ENCODE measurements around the gene DCAF5. TPM values are rescaled to one million over a fixed set of nuclear protein-coding genes. Genes with fewer than 3 reads are reported as not detected.

DCAF5 gene
- total RNA-seq, 4 donors from 2014 or later: 25.1 to 70.3 (median 42.7) TPM

DNA sequence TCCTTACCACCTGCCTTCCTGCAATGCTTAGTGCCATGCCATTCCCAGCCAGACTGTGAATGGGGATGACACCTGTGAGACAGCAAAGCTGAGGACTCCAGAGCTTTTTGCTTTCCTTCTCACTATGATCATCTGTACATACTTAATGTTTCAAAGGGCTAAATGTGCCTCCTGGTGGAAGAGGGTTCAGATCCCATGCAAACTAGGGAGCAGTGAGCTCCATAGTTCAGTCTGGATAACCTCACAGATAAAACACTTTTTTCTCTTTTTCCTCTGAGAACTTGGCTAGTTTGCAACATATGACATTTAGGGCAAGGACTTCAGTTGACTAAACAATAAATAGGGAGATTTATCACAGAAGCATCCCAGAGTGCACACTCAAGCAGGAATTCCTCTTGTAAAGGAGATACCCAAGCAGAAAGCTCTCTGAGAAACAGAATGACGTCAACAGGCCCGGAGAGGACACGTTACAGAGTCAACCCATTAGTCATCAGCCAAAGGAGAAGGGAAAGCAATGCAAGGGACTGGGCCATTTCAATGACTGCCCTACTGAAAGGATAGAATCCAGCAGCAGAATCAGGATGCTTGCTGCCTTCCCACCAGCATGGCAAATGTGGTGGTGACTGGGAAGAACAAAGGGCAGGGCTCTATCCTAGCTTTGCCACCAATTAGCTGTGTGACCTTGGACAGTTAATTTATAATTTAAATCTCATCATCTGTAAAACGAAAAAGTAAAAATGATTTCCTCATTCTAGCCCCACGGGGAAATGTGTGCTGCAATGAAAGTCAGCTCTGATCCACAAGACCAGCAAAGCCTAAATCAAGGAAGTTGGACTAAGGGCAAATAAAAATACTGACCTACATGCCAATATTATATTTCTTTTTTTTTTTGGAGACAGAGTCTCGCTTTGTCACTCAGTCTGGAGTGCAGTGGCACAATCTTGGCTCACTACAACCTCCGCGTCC lies 93.0 kb downstream of the DCAF5 start:
- Histone ChIP-seq H3K4me1 (peaks cover 0 to 13% (median 5%) of the 10 kb centered on the region in 4 donors), H3K27me3 (no peaks in the 10 kb centered on the region), H3K27ac (peak overlapping the region; percentile 65 to 77 (median 74)), H3K4me3 (no peak overlapping the region), H3K36me3 (peaks cover 0 to 22% (median 10%) of the 10 kb centered on the region in 4 donors), H3K9me3 (no peaks in the 10 kb centered on the region)
- WGBS, 2 donors (ENCODE audit: low coverage in 1 of 2): 73 to 75% methylated on average over 7 to 8 of the region's 8 CpGs
- intact Hi-C loops (cut with DNase I; ENCODE audit: low total_unique reads) (no loop called here), in situ Hi-C loops (cut with MboI; ENCODE audit: low pct_ligation_motif_present in 1 of 4, low pct_unique_long_range_greater_than_20kb in 1 of 4, low sequenced_read_pairs in 3 of 4) (no loop called here)
- TF ChIP-seq POLR2AphosphoS5 (IDR thresholded peaks at IDR 0.05) (peak; percentile 49 to 66 (median 63)), POLR2A (IDR thresholded peaks at IDR 0.05) (no peak), EP300 (IDR thresholded peaks at IDR 0.05; ENCODE audit: low read depth) (peak; percentile 31)
- TF ChIP-seq, protein P1, sequence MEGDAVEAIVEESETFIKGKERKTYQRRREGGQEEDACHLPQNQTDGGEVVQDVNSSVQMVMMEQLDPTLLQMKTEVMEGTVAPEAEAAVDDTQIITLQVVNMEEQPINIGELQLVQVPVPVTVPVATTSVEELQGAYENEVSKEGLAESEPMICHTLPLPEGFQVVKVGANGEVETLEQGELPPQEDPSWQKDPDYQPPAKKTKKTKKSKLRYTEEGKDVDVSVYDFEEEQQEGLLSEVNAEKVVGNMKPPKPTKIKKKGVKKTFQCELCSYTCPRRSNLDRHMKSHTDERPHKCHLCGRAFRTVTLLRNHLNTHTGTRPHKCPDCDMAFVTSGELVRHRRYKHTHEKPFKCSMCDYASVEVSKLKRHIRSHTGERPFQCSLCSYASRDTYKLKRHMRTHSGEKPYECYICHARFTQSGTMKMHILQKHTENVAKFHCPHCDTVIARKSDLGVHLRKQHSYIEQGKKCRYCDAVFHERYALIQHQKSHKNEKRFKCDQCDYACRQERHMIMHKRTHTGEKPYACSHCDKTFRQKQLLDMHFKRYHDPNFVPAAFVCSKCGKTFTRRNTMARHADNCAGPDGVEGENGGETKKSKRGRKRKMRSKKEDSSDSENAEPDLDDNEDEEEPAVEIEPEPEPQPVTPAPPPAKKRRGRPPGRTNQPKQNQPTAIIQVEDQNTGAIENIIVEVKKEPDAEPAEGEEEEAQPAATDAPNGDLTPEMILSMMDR (IDR thresholded peaks at IDR 0.05): no peak
- peak; percentile 40 for DNase-seq

DNA sequence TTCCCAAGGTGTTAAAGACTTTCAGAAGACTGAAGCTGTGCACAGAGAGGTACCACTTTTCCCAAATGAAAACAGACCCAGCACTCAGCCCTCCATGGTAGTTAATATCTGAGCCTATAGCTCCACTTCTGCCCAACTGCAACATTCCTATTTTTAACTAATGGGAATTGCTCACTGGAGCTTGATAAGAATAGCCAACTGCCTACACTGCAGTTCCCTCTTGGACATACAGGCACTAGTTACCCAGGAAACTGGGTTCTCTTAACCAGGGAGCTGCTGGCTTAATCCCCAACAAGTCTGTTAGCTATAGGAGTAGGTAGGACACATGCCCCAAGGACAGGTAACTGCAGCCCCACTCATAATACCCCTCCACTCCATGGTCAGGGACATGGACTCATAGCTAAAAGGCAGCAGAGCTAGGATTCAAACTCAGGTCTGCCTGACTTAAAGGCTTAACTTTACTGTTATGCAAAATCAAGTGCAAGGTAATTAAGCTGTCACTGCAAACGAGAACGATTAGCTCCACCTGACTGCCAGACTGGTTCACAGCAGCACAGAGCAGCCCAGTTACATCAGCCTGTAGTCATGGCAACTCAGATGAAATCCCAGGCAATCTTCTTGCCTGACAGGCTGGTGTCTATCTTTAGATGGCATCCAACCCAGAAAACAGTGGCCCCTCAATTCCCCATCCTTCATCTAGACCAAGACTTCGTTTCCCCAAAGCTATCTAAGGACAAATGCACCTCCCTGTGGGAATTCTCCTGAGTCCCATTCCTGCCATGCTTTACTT lies 96.7 kb downstream of the DCAF5 start:
- TF ChIP-seq, protein P1 (IDR thresholded peaks at IDR 0.05): no peak
- TF ChIP-seq POLR2A (IDR thresholded peaks at IDR 0.05): no peak
- TF ChIP-seq POLR2AphosphoS5 (IDR thresholded peaks at IDR 0.05): no peak
- TF ChIP-seq EP300 (IDR thresholded peaks at IDR 0.05; ENCODE audit: low read depth): no peak
- DNase-seq: no peak
- in situ Hi-C loops (cut with MboI; ENCODE audit: low pct_ligation_motif_present in 1 of 4, low pct_unique_long_range_greater_than_20kb in 1 of 4, low sequenced_read_pairs in 3 of 4) (no loop called here), intact Hi-C loops (cut with DNase I; ENCODE audit: low total_unique reads) (no loop called here)
- peaks cover 0 to 29% (median 8%) of the 10 kb centered on the region in 4 donors for H3K4me1 ChIP-seq
- peak overlapping the region in 2 of 4 donors; percentile 52 to 73 for H3K27ac ChIP-seq
- WGBS, 2 donors (ENCODE audit: low coverage in 1 of 2): 48% methylated on average over 3 of the region's 3 CpGs; no CpG with 5 or more reads in 1 of the 2 donors
- H3K4me3 ChIP-seq: no peak overlapping the region
- H3K27me3 ChIP-seq: no peaks in the 10 kb centered on the region
- H3K9me3 ChIP-seq: no peaks in the 10 kb centered on the region
- H3K36me3 ChIP-seq: peaks cover 0 to 25% (median 12%) of the 10 kb centered on the region in 4 donors

DNA sequence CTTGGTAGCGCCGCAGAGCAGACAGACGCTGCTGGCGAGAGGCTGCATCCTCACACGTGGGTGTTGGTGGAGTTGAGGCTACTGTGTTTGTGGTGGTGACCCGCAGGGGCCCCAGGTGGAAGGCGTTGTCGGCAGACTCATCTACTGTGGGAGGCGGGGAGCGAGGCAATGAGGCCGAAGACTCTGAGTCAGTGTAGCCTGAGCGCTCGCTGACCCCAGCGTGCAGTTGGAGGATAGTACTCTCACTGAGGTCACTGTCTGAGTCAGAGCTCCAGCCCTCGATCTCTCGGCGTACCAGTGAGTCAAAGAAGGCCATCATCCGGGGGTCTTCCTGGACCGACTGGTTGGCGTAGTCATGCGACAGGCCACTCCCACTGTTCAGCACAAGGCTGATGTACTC lies 97.8 kb downstream of the DCAF5 start:
- TF ChIP-seq POLR2AphosphoS5 (IDR thresholded peaks at IDR 0.05) (no peak), EP300 (IDR thresholded peaks at IDR 0.05; ENCODE audit: low read depth) (no peak), POLR2A (IDR thresholded peaks at IDR 0.05) (no peak)
- TF ChIP-seq, protein P1 (IDR thresholded peaks at IDR 0.05): no peak
- Histone ChIP-seq H3K36me3 (peaks cover 0 to 22% (median 9%) of the 10 kb centered on the region in 4 donors), H3K27ac (no peak overlapping the region), H3K9me3 (no peaks in the 10 kb centered on the region), H3K4me1 (peaks cover 8 to 40% (median 16%) of the 10 kb centered on the region in 4 donors), H3K27me3 (no peaks in the 10 kb centered on the region), H3K4me3 (no peak overlapping the region)
- no peak for DNase-seq
- 95% methylated on average over 21 of the region's 21 CpGs; no CpG with 5 or more reads in 1 of the 2 donors for WGBS, 2 donors (ENCODE audit: low coverage in 1 of 2)
- in situ Hi-C loops (cut with MboI; ENCODE audit: low pct_ligation_motif_present in 1 of 4, low pct_unique_long_range_greater_than_20kb in 1 of 4, low sequenced_read_pairs in 3 of 4) (no loop called here), intact Hi-C loops (cut with DNase I; ENCODE audit: low total_unique reads) (no loop called here)

DNA sequence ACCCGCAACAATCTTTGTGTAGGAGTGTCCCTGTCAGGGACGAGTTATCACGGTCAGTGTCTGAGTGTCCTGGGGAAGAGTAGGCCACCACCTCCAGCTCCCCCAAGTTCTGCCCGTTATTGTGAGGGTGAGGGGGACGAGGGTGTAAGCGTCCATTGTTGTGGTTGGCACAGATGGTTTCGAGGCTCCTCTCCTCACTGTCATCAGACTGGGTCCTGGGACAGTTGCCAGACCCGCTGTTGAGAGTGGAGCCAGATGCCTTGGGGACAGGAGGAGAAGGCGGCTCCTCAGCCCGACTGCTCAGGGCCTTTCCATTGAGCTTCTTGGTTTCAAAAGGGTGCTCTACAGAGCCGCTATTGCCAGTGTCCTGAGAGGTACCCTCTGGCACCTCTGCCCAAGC lies 98.9 kb downstream of the DCAF5 start:
- H3K9me3 ChIP-seq: no peaks in the 10 kb centered on the region
- intact Hi-C loops (cut with DNase I; ENCODE audit: low total_unique reads): no loop called here
- no peak overlapping the region for H3K27ac ChIP-seq
- H3K27me3 ChIP-seq: no peaks in the 10 kb centered on the region
- no peak for TF ChIP-seq EP300 (IDR thresholded peaks at IDR 0.05; ENCODE audit: low read depth)
- in situ Hi-C loops (cut with MboI; ENCODE audit: low pct_ligation_motif_present in 1 of 4, low pct_unique_long_range_greater_than_20kb in 1 of 4, low sequenced_read_pairs in 3 of 4): no loop called here
- no peak for DNase-seq
- peaks cover 10 to 39% (median 22%) of the 10 kb centered on the region in 4 donors for H3K4me1 ChIP-seq
- 97% methylated on average over 11 of the region's 11 CpGs; no CpG with 5 or more reads in 1 of the 2 donors for WGBS, 2 donors (ENCODE audit: low coverage in 1 of 2)
- peaks cover 0 to 22% (median 9%) of the 10 kb centered on the region in 4 donors for H3K36me3 ChIP-seq
- H3K4me3 ChIP-seq: no peak overlapping the region

All from transverse colon (tissue), 4 donors.